Lung (tissue), 12 donors: ENCODE results near the gene MCIDAS. TPM values are rescaled to one million over a fixed set of nuclear protein-coding genes. Genes with fewer than 3 reads are reported as not detected.

Experiments used
- ATAC-seq: fragments of 200-7000 bp; cut with Tn5 transposase; one replicate; pipeline ENCODE4 v1.9.1; 2020; ENCODE audit warnings: moderate number of reproducible peaks; ENCODE audit not compliant: insufficient read depth, low FRiP score
- DNase-seq, 3 donors: peaks; one replicate each; pipeline ENCODE4 v3.0.0-alpha.2; 2013 to 2017
- H3K27ac ChIP-seq, 2 donors: one replicate each; pipeline ENCODE4 v1.5.1; 2013; ENCODE audit warnings: mild to moderate bottlenecking in 2 of 2, moderate library complexity in 2 of 2, control low read depth in 1 of 2, inconsistent platforms in 1 of 2, low read depth in 1 of 2, low read length in 1 of 2
- H3K27me3 ChIP-seq, 3 donors: one replicate each; pipeline ENCODE4 v1.5.1; 2013; ENCODE audit warnings: low read length in 2 of 3; ENCODE audit not compliant: control insufficient read depth in 3 of 3, insufficient read depth in 3 of 3
- H3K36me3 ChIP-seq, 4 donors: one replicate each; pipeline ENCODE4 v1.5.1; 2013; ENCODE audit warnings: low read length in 4 of 4, mild to moderate bottlenecking in 1 of 4, moderate library complexity in 1 of 4; ENCODE audit not compliant: control insufficient read depth in 4 of 4, insufficient read depth in 4 of 4
- H3K4me1 ChIP-seq, 5 donors: one replicate each; pipeline ENCODE4 v1.5.1; 2013; ENCODE audit warnings: low read length in 5 of 5, mild to moderate bottlenecking in 2 of 5, moderate library complexity in 1 of 5; ENCODE audit not compliant: control insufficient read depth in 5 of 5, insufficient read depth in 5 of 5
- H3K4me3 ChIP-seq: one replicate; pipeline ENCODE4 v1.5.1; 2013; ENCODE audit warnings: mild to moderate bottlenecking, control low read depth, moderate library complexity
- H3K9ac ChIP-seq, 2 donors: one replicate each; pipeline ENCODE4 v1.5.1; 2013; ENCODE audit warnings: low read length in 2 of 2, control low read depth in 1 of 2; ENCODE audit not compliant: insufficient read depth in 1 of 2
- H3K9me3 ChIP-seq, 4 donors: one replicate each; pipeline ENCODE4 v1.5.1; 2013; ENCODE audit warnings: low read length in 3 of 4, mild to moderate bottlenecking in 1 of 4, moderate library complexity in 1 of 4; ENCODE audit not compliant: control insufficient read depth in 4 of 4, insufficient read depth in 3 of 4
- WGBS, 2 donors: extraction: QIAGEN DNeasy Blood & Tissue Kit; methylation state at CpG; one replicate each; pipeline ENCODE4 v1.1.7; 2013; 5-methylcytosine and 5-hydroxymethylcytosine counted together
- polyA plus RNA-seq, 2 donors: library from polyadenylated mRNA; stranded (reverse); fragments of 200-250 nt; gene quantifications; one replicate each; pipeline ENCODE4 v1.2.1, GENCODE V29; 2013
- total RNA-seq, 2 donors: library from RNA; depleted of rRNA in 1 of 2; stranded (reverse); fragments of >200 nt in 1 of 2; gene quantifications; one replicate each; pipeline ENCODE4 v1.2.1, GENCODE V29; 2014 to 2021
- TF ChIP-seq, protein P1 (sequence below): IDR thresholded peaks from 2 replicates; pipeline ENCODE4 v1.5.1; 2012; ENCODE audit warnings: mild to moderate bottlenecking; ENCODE audit errors: control extremely low read depth, extremely low read depth
- donor health status: control.
- donor health status: control.
- donor health status: Bipolar disorder and iron deficiency.
- donor health status: healthy.
- donor health status: DM: yes; HTN: yes; CAD: no.

Gene MCIDAS
- total and polyA plus RNA-seq, 4 donors = 0.23 to 1.7 (median 0.62) TPM

DNA sequence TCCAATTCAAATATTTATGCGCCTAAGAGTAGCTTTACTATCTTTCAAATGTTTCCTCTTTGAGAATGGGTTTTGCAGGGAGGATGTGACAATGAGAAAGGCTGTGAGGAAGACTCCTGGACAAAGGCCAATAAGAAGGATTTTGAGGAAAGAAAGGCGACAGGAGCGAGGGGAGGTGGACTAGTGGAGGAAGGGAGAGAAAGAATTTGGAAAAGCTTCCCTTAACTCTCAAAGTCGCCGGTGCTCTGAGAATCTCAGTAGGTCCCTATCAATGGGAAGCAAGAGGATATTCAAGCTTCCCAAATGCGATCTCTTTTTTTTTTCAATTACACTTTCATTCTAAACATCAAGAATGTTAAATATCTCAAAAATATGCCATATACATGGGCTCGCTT is 51.3 kb downstream of the MCIDAS start:
- Histone ChIP-seq H3K27me3 (peaks cover 0 to 69% (median 66%) of the 10 kb centered on the region in 3 donors), H3K9ac (no peak overlapping the region), H3K4me3 (no peak overlapping the region), H3K27ac (no peak overlapping the region), H3K36me3 (no peaks in the 10 kb centered on the region), H3K4me1 (peaks cover 0 to 31% (median 6%) of the 10 kb centered on the region in 5 donors), H3K9me3 (peaks cover 0 to 2% (median 0%) of the 10 kb centered on the region in 4 donors)
- WGBS, 2 donors = 10 to 16% methylated on average over 7 of the region's 7 CpGs
- TF ChIP-seq, protein P1, sequence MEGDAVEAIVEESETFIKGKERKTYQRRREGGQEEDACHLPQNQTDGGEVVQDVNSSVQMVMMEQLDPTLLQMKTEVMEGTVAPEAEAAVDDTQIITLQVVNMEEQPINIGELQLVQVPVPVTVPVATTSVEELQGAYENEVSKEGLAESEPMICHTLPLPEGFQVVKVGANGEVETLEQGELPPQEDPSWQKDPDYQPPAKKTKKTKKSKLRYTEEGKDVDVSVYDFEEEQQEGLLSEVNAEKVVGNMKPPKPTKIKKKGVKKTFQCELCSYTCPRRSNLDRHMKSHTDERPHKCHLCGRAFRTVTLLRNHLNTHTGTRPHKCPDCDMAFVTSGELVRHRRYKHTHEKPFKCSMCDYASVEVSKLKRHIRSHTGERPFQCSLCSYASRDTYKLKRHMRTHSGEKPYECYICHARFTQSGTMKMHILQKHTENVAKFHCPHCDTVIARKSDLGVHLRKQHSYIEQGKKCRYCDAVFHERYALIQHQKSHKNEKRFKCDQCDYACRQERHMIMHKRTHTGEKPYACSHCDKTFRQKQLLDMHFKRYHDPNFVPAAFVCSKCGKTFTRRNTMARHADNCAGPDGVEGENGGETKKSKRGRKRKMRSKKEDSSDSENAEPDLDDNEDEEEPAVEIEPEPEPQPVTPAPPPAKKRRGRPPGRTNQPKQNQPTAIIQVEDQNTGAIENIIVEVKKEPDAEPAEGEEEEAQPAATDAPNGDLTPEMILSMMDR = no peak
- DNase-seq (no peak), ATAC-seq (no peak)

DNA sequence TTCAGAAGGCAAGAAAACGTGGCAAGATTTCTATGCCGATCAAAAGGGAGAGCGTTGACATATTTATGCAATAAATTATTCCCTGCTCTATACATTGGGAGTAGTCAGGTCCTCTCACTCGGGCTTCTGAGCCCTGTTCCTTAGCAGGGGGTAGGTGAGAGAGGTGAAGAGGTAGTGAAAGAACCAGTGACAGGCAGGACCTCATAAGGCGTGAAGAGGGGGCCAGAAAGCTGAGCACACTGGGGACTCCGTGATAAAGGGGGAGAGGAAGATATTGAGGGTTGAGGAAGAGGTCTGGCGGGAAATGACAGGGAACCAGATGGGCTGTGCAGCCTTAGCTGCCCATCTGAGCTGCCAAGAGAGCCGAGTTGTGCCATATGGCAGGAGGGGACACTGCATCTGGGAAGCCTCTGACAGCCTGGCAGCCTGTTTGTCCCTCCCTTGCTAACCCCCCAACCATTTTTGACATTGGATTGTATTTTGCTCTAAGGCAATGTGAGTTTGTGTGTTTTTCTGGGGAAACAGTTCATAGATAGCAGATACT is 53.4 kb downstream of the MCIDAS start:
- 6 to 11% methylated on average over 8 of the region's 8 CpGs for WGBS, 2 donors
- ATAC-seq (no peak), DNase-seq (no peak)
- Histone ChIP-seq H3K9me3 (peaks cover 0 to 2% (median 0%) of the 10 kb centered on the region in 4 donors), H3K36me3 (no peaks in the 10 kb centered on the region), H3K4me1 (peaks cover 0 to 31% (median 6%) of the 10 kb centered on the region in 5 donors), H3K27ac (no peak overlapping the region), H3K4me3 (no peak overlapping the region), H3K9ac (no peak overlapping the region), H3K27me3 (peaks cover 0 to 56% (median 50%) of the 10 kb centered on the region in 3 donors)
- TF ChIP-seq, protein P1 = no peak

DNA sequence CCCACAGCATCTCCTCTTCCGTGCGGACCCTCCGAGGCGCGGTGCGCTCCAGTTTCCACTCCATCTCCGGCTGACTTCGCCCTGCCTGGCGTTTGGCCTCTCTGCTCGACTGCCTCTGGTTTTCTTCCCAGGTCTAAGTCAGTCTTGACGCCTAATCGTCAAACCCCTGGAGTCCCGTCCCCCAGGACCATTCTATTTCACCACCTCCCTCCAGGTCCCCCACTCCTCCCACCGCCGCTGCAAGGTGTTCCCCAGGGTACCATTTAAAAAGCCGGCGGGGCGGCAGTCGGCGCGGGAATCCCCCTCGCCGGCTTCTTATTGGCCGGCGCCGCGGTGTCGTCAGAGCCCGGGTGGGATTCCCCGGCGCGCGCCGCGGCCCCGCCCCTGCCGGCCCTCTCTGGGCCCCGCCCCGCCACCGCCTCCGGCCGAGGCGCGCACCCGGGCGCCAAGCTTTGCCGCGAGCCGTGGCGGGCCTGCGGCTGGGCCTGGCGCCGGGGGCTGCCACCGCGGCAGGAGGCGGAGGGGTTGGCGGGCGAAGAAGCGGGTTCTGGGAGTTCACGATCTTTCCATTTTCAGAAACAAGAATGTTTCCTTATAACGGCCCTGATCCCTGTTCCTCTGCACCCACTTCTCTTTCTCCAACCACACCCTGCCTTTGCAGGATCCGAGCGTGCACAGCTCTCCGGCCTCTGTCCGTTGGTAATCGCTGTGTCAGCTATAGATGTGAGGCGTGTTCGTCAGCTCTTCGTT is 54.0 kb downstream of the MCIDAS start, which contains the start of gene CDC20B:
TSS of gene CDC20B (minus strand) at position 241 of the 750 bp plus-strand sequence. CDS start at position 64, 177 bp downstream.
- H3K9ac ChIP-seq = peak within 1 kb of the TSS in 1 of 2 donors; percentile 42
- ATAC-seq = peak; percentile 88
- TF ChIP-seq, protein P1 = no peak
- DNase-seq = peak; percentile 80 to 85 (median 82)
- peaks cover 0 to 2% (median 0%) of the 10 kb centered on the region in 4 donors for H3K9me3 ChIP-seq
- H3K27ac ChIP-seq = no peak within 1 kb of the TSS
- WGBS, 2 donors = 1% methylated on average over 61 to 69 of the region's 69 CpGs
- no peaks in the 10 kb centered on the region for H3K36me3 ChIP-seq
- peak within 1 kb of the TSS; percentile 32 for H3K4me3 ChIP-seq
- peaks cover 0 to 50% (median 44%) of the 10 kb centered on the region in 3 donors for H3K27me3 ChIP-seq
- peaks cover 0 to 31% (median 6%) of the 10 kb centered on the region in 5 donors for H3K4me1 ChIP-seq
